PC-3 (cell line): ENCODE measurements around the gene KCNQ1OT1. TPM values are rescaled to one million over a fixed set of nuclear protein-coding genes. Genes with fewer than 3 reads are reported as not detected.

ENCODE experiments used
- ATAC-seq: fragments of 200-7000 bp; cut with Tn5 transposase; 2 replicates; pipeline ENCODE4 v1.9.1; 2020; ENCODE audit warnings: mild to moderate bottlenecking, moderate library complexity
- BruUV-seq: library from RNA; stranded (reverse); fragments of 400-500 nt; replicated peaks from 2 replicates; lab custom pipeline; 2021; lab: Mats Ljungman, UMichigan
- CTCF ChIA-PET: fragments of 300-600 bp; sonication (Branson Sonifier 250); formaldehyde crosslinking; loops from one replicate; lab custom pipeline; 2022; ENCODE audit warnings: antibody characterized with exemption; lab: Charles Lee
- POLR2A ChIA-PET: fragments of 300-600 bp; sonication (Branson Sonifier 250); formaldehyde crosslinking; loops from one replicate; lab custom pipeline; 2022; ENCODE audit warnings: antibody characterized with exemption; ENCODE audit not compliant: unreplicated experiment; lab: Charles Lee
- DNase-seq: peaks from one replicate; pipeline ENCODE4 v3.0.0-alpha.2; 2015
- H2AFZ ChIP-seq: fragments of 300-600 bp; sonication (generic); 2 replicates; pipeline ENCODE4 v1.6.0; 2016; ENCODE audit warnings: antibody characterized with exemption, low read length
- H3F3A ChIP-seq: fragments of 300-600 bp; sonication (generic); one replicate; pipeline ENCODE4 v1.6.0; 2017; ENCODE audit warnings: antibody characterized with exemption, low read length, control low read depth, mild to moderate bottlenecking; ENCODE audit not compliant: unreplicated experiment
- H3K27ac ChIP-seq: fragments of 300-600 bp; sonication (generic); 2 replicates; pipeline ENCODE4 v1.5.1; 2016; ENCODE audit warnings: mild to moderate bottlenecking, low read length
- H3K27me3 ChIP-seq: fragments of 300-600 bp; sonication (generic); 2 replicates; pipeline ENCODE4 v1.6.1; 2016; ENCODE audit warnings: low read length, mixed read lengths
- H3K36me3 ChIP-seq: fragments of 300-600 bp; sonication (generic); 2 replicates; pipeline ENCODE4 v1.6.1; 2016; ENCODE audit warnings: low read depth, mixed run types, low read length, mixed read lengths
- H3K4me1 ChIP-seq: fragments of 300-600 bp; sonication (generic); 2 replicates; pipeline ENCODE4 v1.5.1; 2016; ENCODE audit warnings: low read length; ENCODE audit not compliant: insufficient read depth
- H3K4me2 ChIP-seq: fragments of 300-600 bp; sonication (generic); 2 replicates; pipeline ENCODE4 v1.6.0; 2016; ENCODE audit warnings: low read length
- H3K4me3 ChIP-seq: fragments of 300-600 bp; sonication (generic); 2 replicates; pipeline ENCODE4 v1.5.1; 2016; ENCODE audit warnings: mild to moderate bottlenecking, low read length, mixed read lengths
- H3K79me2 ChIP-seq: fragments of 300-600 bp; sonication (generic); 2 replicates; pipeline ENCODE4 v1.6.1; 2017; ENCODE audit warnings: low read length, mixed read lengths
- H3K9ac ChIP-seq: fragments of 300-600 bp; sonication (generic); 2 replicates; pipeline ENCODE4 v1.6.0; 2016; ENCODE audit warnings: mild to moderate bottlenecking, low read length
- H3K9me2 ChIP-seq: fragments of 300-600 bp; sonication (generic); replicated peaks from 2 replicates; pipeline ENCODE4 v1.6.1; 2016; ENCODE audit warnings: mixed run types, low read length, mixed read lengths
- H3K9me3 ChIP-seq: fragments of 300-600 bp; sonication (generic); 2 replicates; pipeline ENCODE4 v1.6.1; 2016; ENCODE audit warnings: low read length, mixed read lengths
- H4K20me1 ChIP-seq: fragments of 300-600 bp; sonication (generic); 2 replicates; pipeline ENCODE4 v1.6.1; 2016; ENCODE audit warnings: low read length, mixed read lengths
- EZH2 ChIP-seq: fragments of 300-600 bp; sonication (generic); IDR thresholded peaks from one replicate; pipeline ENCODE4 v1.6.1; 2017; ENCODE audit warnings: antibody characterized with exemption, mild to moderate bottlenecking, low read length; ENCODE audit not compliant: unreplicated experiment
- EZH2phosphoT487 ChIP-seq: fragments of 300-600 bp; sonication (generic); IDR thresholded peaks from 2 replicates; pipeline ENCODE4 v1.6.1; 2018; ENCODE audit warnings: mild to moderate bottlenecking, antibody characterized with exemption, low read length, borderline replicate concordance
- intact Hi-C: fragments of 100-400 bp; cut with micrococcal nuclease; formaldehyde crosslinking; loops from 2 replicates; pipeline ENCODE4 v1.9.0; 2023
- total RNA-seq: library from RNA; depleted of rRNA; stranded (reverse); fragments of >200 nt; gene quantifications from 2 replicates; pipeline ENCODE4 v1.2.3, GENCODE V29; 2014; rRNA removed
- TF ChIP-seq, protein P1 (sequence below): fragments of 300-600 bp; sonication (generic); conservative IDR thresholded peaks from 2 replicates; pipeline ENCODE4 v1.5.1; 2017; ENCODE audit warnings: antibody characterized with exemption, low read depth, mild to moderate bottlenecking, low read length

KCNQ1OT1 gene
- total RNA-seq, 1 experiment from 2014 or later, result 1.5 TPM

DNA sequence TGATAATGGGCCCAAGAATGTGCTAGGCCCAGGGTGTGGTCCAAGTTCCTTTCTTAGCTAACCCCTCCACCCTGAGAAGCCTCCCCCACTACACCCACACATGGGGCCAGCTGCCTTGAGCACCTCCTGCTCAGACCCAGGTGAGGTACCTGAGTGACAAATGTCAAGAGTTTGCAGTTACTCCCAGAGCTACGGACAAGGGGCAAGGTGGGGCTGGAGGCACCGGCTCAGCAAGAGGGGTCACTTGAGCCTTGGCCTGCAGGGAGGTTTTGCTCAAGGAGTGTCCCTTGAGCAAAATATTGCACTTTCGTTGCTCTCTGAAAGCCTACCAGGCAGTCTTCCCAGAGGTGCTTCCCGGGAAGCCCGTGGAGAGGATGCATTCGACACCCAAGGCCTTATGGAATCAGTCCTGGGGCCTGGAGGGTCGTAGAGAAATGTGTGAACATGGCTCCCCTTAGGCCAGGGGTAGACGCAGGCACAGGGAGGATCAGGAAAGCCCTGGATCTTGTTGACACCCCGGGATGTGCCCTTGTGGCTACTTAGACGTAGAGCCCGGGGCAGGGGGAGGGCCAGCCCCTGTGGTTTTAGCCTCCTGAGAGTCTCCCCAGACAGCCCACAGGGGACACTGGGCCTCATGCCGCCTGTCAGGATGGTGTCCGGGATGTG, 140.8 kb downstream of the KCNQ1OT1 start:
- intact Hi-C loops, result no loop called here
- Histone ChIP-seq H3K27me3 (no peaks in the 10 kb centered on the region), H3K9ac (no peak overlapping the region), H3K4me1 (no peaks in the 10 kb centered on the region), H3F3A (no peaks in the 10 kb centered on the region), H3K9me3 (no peaks in the 10 kb centered on the region), H3K79me2 (no peaks in the 10 kb centered on the region), H3K4me3 (no peak overlapping the region), H3K9me2 (no peaks in the 10 kb centered on the region), H3K36me3 (no peaks in the 10 kb centered on the region), H3K27ac (no peak overlapping the region), H4K20me1 (no peaks in the 10 kb centered on the region), H3K4me2 (no peak overlapping the region), H2AFZ (no peak overlapping the region)
- TF ChIP-seq, protein P1, sequence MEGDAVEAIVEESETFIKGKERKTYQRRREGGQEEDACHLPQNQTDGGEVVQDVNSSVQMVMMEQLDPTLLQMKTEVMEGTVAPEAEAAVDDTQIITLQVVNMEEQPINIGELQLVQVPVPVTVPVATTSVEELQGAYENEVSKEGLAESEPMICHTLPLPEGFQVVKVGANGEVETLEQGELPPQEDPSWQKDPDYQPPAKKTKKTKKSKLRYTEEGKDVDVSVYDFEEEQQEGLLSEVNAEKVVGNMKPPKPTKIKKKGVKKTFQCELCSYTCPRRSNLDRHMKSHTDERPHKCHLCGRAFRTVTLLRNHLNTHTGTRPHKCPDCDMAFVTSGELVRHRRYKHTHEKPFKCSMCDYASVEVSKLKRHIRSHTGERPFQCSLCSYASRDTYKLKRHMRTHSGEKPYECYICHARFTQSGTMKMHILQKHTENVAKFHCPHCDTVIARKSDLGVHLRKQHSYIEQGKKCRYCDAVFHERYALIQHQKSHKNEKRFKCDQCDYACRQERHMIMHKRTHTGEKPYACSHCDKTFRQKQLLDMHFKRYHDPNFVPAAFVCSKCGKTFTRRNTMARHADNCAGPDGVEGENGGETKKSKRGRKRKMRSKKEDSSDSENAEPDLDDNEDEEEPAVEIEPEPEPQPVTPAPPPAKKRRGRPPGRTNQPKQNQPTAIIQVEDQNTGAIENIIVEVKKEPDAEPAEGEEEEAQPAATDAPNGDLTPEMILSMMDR, result no peak
- TF ChIP-seq EZH2, result no peak
- no TSS peak for BruUV-seq
- no peak for DNase-seq
- ATAC-seq, result no peak
- ChIA-PET CTCF (no interaction called here), POLR2A (no interaction called here)

- Histone ChIP-seq H3K9me2 (no peaks in the 10 kb centered on the region), H3F3A (no peaks in the 10 kb centered on the region), H3K36me3 (no peaks in the 10 kb centered on the region), H3K4me3 (no peak overlapping the region), H3K27ac (no peak overlapping the region), H4K20me1 (no peaks in the 10 kb centered on the region), H3K4me2 (no peak overlapping the region), H3K9ac (no peak overlapping the region), H3K4me1 (no peaks in the 10 kb centered on the region), H2AFZ (no peak overlapping the region), H3K79me2 (no peaks in the 10 kb centered on the region), H3K27me3 (no peaks in the 10 kb centered on the region), H3K9me3 (no peaks in the 10 kb centered on the region)
- ATAC-seq (no peak), DNase-seq (no peak)
- TF ChIP-seq, protein P1, result no peak
- no peak for TF ChIP-seq EZH2phosphoT487
- TF ChIP-seq EZH2, result no peak
- no TSS peak for BruUV-seq
- intact Hi-C loops, result no loop called here
- ChIA-PET CTCF (no interaction called here), POLR2A (no interaction called here)
These were observed 141.4 kb downstream of the KCNQ1OT1 start for GRCh38 chr11:2558397-2558796.

Other genes with a start within 250 kb of the KCNQ1OT1 start
- gene CDKN1C, start 185.8 kb upstream of the KCNQ1OT1 start, total RNA-seq, result 12.0 and 12.9 TPM in 2 replicates
- gene PHLDA2, start 229.4 kb upstream of the KCNQ1OT1 start, total RNA-seq, result 101 and 110 TPM in 2 replicates